ENCODE measurements around the gene KRTAP1-3.

KRTAP1-3 gene

DNA sequence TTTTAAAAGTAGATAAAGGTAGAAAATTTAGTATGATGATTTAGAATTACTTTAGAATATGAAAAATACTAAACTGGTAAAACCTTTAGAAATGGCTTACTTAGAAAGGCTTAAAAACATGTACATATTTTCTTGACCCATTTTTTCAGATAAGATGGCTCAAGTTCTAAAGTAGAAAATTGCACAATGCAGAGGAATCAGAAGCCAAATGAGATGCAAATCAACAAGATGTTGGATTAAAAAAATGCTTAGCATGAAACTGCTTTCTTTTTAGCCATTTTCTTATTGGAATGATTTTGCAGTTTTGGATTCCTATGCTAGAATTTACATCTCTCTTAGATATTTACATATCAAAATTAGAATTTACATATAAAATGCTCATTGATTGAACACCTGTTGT is 24.2 kb downstream of the KRTAP1-3 start:
- Histone ChIP-seq H3K79me2 (ENCODE audit: low read length) (no peaks in the 10 kb centered on the region), H3K9me3 (ENCODE audit: insufficient read depth, low read length) (no peaks in the 10 kb centered on the region), H3K4me3 (ENCODE audit: low read length) (no peak overlapping the region), H3K36me3 (replicated peaks; ENCODE audit: low read depth, low read length) (no peaks in the 10 kb centered on the region), H3K4me2 (ENCODE audit: low read length) (no peak overlapping the region), H3K27me3 (ENCODE audit: low read depth, low read length) (peaks cover 17% of the 10 kb centered on the region), H2AFZ (ENCODE audit: low read depth, low read length) (no peak overlapping the region), H3K4me1 (ENCODE audit: low read length) (no peaks in the 10 kb centered on the region), H4K20me1 (ENCODE audit: insufficient read depth, low read length) (no peaks in the 10 kb centered on the region), H3K27ac (ENCODE audit: low read length) (no peak overlapping the region), H3K9ac (ENCODE audit: low read length) (no peak overlapping the region)
- no peak for TF ChIP-seq EZH2phosphoT487 (IDR thresholded peaks at IDR 0.05; ENCODE audit: low read depth)
- TF ChIP-seq, protein P1, sequence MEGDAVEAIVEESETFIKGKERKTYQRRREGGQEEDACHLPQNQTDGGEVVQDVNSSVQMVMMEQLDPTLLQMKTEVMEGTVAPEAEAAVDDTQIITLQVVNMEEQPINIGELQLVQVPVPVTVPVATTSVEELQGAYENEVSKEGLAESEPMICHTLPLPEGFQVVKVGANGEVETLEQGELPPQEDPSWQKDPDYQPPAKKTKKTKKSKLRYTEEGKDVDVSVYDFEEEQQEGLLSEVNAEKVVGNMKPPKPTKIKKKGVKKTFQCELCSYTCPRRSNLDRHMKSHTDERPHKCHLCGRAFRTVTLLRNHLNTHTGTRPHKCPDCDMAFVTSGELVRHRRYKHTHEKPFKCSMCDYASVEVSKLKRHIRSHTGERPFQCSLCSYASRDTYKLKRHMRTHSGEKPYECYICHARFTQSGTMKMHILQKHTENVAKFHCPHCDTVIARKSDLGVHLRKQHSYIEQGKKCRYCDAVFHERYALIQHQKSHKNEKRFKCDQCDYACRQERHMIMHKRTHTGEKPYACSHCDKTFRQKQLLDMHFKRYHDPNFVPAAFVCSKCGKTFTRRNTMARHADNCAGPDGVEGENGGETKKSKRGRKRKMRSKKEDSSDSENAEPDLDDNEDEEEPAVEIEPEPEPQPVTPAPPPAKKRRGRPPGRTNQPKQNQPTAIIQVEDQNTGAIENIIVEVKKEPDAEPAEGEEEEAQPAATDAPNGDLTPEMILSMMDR (IDR thresholded peaks at IDR 0.05; ENCODE audit: low read depth, low read length) = no peak

GRCh38 chr17:41009936-41010335 is 24.7 kb downstream of the KRTAP1-3 start:
- Histone ChIP-seq H4K20me1 (ENCODE audit: insufficient read depth, low read length) (no peaks in the 10 kb centered on the region), H2AFZ (ENCODE audit: low read depth, low read length) (no peak overlapping the region), H3K4me3 (ENCODE audit: low read length) (no peak overlapping the region), H3K27ac (ENCODE audit: low read length) (no peak overlapping the region), H3K4me2 (ENCODE audit: low read length) (no peak overlapping the region), H3K36me3 (replicated peaks; ENCODE audit: low read depth, low read length) (no peaks in the 10 kb centered on the region), H3K4me1 (ENCODE audit: low read length) (no peaks in the 10 kb centered on the region), H3K27me3 (ENCODE audit: low read depth, low read length) (peaks cover 14% of the 10 kb centered on the region), H3K79me2 (ENCODE audit: low read length) (no peaks in the 10 kb centered on the region), H3K9ac (ENCODE audit: low read length) (no peak overlapping the region), H3K9me3 (ENCODE audit: insufficient read depth, low read length) (no peaks in the 10 kb centered on the region)
- no peak for TF ChIP-seq EZH2phosphoT487 (IDR thresholded peaks at IDR 0.05; ENCODE audit: low read depth)
- TF ChIP-seq, protein P1 (IDR thresholded peaks at IDR 0.05; ENCODE audit: low read depth, low read length) = no peak

DNA sequence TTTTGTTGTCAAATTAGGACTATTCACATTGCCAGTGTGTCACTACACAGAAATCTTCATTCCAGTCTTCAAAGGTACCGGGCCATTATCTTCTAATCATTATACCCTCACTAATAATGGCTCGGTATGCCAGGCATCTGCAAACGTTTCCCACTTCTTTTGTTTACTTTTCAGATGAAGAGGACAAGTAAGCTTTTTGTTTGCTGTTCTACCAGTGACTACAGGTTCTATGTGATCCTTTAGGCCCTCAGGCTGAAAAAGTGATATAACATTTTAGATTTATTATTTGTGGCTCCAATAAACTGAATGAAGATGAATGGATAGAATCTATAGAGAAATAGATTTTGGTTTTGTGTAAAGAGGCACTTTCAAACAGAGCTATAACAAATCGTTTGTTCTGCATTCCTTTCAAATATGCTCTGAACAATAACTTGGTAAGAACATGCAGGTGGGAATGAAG is 25.3 kb downstream of the KRTAP1-3 start:
- no peak overlapping the region for H3K9ac ChIP-seq (ENCODE audit: low read length)
- H2AFZ ChIP-seq (ENCODE audit: low read depth, low read length) = no peak overlapping the region
- TF ChIP-seq EZH2phosphoT487 (IDR thresholded peaks at IDR 0.05; ENCODE audit: low read depth) = no peak
- TF ChIP-seq, protein P1 (IDR thresholded peaks at IDR 0.05; ENCODE audit: low read depth, low read length) = no peak
- H3K27me3 ChIP-seq (ENCODE audit: low read depth, low read length) = peaks cover 16% of the 10 kb centered on the region
- H3K27ac ChIP-seq (ENCODE audit: low read length) = no peak overlapping the region
- no peak overlapping the region for H3K4me2 ChIP-seq (ENCODE audit: low read length)
- H3K36me3 ChIP-seq (replicated peaks; ENCODE audit: low read depth, low read length) = no peaks in the 10 kb centered on the region
- H4K20me1 ChIP-seq (ENCODE audit: insufficient read depth, low read length) = no peaks in the 10 kb centered on the region
- no peak overlapping the region for H3K4me3 ChIP-seq (ENCODE audit: low read length)
- no peaks in the 10 kb centered on the region for H3K9me3 ChIP-seq (ENCODE audit: insufficient read depth, low read length)
- no peaks in the 10 kb centered on the region for H3K79me2 ChIP-seq (ENCODE audit: low read length)
- no peaks in the 10 kb centered on the region for H3K4me1 ChIP-seq (ENCODE audit: low read length)

DNA sequence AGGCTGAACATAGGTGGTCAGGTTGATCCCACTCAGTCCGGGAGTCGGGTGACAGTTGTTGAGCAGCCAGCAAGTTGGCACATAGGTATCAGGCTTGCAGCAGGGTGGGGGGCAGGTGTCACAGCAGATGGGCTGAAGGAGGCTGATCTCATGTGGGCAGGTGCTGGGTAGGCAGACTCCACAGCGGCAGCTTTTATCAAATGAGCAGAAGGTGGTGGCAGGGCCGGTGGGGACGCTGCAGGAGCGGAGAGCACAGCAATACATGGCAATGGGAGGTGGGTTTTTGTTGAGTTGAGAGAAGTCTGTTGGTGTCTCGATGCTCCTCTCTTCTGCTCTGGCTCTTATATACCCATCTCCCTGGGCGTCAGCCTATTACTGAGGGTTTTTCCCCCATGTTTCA is 25.9 kb downstream of the KRTAP1-3 start, which contains the start of gene KRTAP3-1:
TSS of gene KRTAP3-1 (minus strand) at position 318 of the 400 bp plus-strand sequence. CDS start at position 264, 54 bp downstream.
- no peak within 1 kb of the TSS for H3K4me3 ChIP-seq (ENCODE audit: low read length)
- peaks cover 21% of the 10 kb centered on the region for H3K27me3 ChIP-seq (ENCODE audit: low read depth, low read length)
- no peak for TF ChIP-seq EZH2phosphoT487 (IDR thresholded peaks at IDR 0.05; ENCODE audit: low read depth)
- TF ChIP-seq, protein P1 (IDR thresholded peaks at IDR 0.05; ENCODE audit: low read depth, low read length) = no peak
- no peak within 1 kb of the TSS for H2AFZ ChIP-seq (ENCODE audit: low read depth, low read length)
- no peaks in the 10 kb centered on the region for H3K79me2 ChIP-seq (ENCODE audit: low read length)
- H3K9ac ChIP-seq (ENCODE audit: low read length) = no peak within 1 kb of the TSS
- no peaks in the 10 kb centered on the region for H3K36me3 ChIP-seq (replicated peaks; ENCODE audit: low read depth, low read length)
- no peaks in the 10 kb centered on the region for H4K20me1 ChIP-seq (ENCODE audit: insufficient read depth, low read length)
- no peaks in the 10 kb centered on the region for H3K9me3 ChIP-seq (ENCODE audit: insufficient read depth, low read length)
- no peak within 1 kb of the TSS for H3K4me2 ChIP-seq (ENCODE audit: low read length)
- H3K4me1 ChIP-seq (ENCODE audit: low read length) = no peaks in the 10 kb centered on the region
- H3K27ac ChIP-seq (ENCODE audit: low read length) = no peak within 1 kb of the TSS
